NB4 (cell line): ENCODE results near the gene ARFRP1.

Experiments used
- DNase-seq: peaks from one replicate; pipeline ENCODE4 v3.0.0; 2010; ENCODE audit warnings: low read depth
- H3K4me3 ChIP-seq: one replicate; pipeline ENCODE4 v1.5.1; 2011; ENCODE audit warnings: mild to moderate bottlenecking, low read depth, low read length, moderate library complexity
- MAX ChIP-seq: IDR thresholded peaks from 2 replicates; pipeline ENCODE4 v1.6.1; 2011; ENCODE audit warnings: low read depth, low read length
- MYC ChIP-seq: IDR thresholded peaks from 2 replicates; pipeline ENCODE4 v1.6.1; 2011; ENCODE audit warnings: low read depth, low read length
- POLR2A ChIP-seq: IDR thresholded peaks from 2 replicates; pipeline ENCODE4 v1.6.1; 2011; ENCODE audit warnings: mild to moderate bottlenecking; ENCODE audit not compliant: insufficient read length; ENCODE audit errors: extremely low read depth
- TF ChIP-seq, protein P1 (sequence below): IDR thresholded peaks from one replicate; pipeline ENCODE4 v1.5.1; 2012; ENCODE audit warnings: low read depth, low read length

The ARFRP1 gene

DNA sequence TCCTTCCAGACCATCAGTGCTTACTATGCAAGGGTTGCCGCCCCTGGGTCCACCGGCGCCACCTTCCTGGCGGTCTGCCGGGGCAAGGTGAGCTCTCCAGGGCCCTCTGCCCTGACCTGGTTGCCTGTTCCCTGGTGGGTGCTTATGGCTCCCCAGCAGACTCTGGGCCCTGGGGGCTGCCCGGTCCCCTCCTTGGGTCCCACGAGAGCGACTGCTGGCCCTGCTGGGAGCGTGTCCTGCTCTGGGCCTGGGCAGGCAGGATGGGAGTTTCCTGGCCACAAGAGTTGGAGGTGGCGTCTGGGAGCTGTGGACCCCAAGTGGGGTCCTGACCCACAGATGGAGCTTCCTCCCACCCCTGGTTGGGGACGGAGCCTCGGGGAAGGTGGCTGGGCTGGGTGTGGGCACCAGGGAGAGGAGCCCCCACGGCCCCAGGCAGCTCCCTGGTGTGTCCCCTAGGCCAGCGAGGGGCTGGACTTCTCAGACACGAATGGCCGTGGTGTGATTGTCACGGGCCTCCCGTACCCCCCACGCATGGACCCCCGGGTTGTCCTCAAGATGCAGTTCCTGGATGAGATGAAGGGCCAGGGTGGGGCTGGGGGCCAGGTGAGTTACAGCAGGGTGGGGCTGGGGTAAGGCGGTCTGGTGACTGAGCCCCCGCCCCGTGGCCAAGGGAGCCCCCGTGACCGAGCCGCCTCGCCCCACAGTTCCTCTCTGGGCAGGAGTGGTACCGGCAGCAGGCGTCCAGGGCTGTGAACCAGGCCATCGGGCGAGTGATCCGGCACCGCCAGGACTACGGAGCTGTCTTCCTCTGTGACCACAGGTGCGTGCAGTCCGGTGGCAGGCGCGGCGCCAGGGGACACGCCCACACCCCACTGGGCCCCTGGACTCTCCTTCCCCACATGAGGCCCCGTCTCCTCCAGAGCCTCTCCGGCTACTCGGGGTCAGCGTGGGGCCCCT is 18.5 kb downstream of the ARFRP1 start:
- TF ChIP-seq, protein P1, sequence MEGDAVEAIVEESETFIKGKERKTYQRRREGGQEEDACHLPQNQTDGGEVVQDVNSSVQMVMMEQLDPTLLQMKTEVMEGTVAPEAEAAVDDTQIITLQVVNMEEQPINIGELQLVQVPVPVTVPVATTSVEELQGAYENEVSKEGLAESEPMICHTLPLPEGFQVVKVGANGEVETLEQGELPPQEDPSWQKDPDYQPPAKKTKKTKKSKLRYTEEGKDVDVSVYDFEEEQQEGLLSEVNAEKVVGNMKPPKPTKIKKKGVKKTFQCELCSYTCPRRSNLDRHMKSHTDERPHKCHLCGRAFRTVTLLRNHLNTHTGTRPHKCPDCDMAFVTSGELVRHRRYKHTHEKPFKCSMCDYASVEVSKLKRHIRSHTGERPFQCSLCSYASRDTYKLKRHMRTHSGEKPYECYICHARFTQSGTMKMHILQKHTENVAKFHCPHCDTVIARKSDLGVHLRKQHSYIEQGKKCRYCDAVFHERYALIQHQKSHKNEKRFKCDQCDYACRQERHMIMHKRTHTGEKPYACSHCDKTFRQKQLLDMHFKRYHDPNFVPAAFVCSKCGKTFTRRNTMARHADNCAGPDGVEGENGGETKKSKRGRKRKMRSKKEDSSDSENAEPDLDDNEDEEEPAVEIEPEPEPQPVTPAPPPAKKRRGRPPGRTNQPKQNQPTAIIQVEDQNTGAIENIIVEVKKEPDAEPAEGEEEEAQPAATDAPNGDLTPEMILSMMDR = no peak
- no peak for TF ChIP-seq MYC
- TF ChIP-seq MAX = no peak
- no peak for TF ChIP-seq POLR2A
- H3K4me3 ChIP-seq = no peak overlapping the region
- DNase-seq = no peak

- DNase-seq = no peak
- no peak overlapping the region for H3K4me3 ChIP-seq
- TF ChIP-seq MYC (no peak), POLR2A (no peak), MAX (no peak)
- TF ChIP-seq, protein P1 = no peak
These were observed 19.3 kb downstream of the ARFRP1 start for GRCh38 chr20:63688228-63689045.

GRCh38 chr20:63687419-63688178 is 20.2 kb downstream of the ARFRP1 start:
- TF ChIP-seq, protein P1 = no peak
- TF ChIP-seq MAX = no peak
- no peak for DNase-seq
- no peak overlapping the region for H3K4me3 ChIP-seq

DNA sequence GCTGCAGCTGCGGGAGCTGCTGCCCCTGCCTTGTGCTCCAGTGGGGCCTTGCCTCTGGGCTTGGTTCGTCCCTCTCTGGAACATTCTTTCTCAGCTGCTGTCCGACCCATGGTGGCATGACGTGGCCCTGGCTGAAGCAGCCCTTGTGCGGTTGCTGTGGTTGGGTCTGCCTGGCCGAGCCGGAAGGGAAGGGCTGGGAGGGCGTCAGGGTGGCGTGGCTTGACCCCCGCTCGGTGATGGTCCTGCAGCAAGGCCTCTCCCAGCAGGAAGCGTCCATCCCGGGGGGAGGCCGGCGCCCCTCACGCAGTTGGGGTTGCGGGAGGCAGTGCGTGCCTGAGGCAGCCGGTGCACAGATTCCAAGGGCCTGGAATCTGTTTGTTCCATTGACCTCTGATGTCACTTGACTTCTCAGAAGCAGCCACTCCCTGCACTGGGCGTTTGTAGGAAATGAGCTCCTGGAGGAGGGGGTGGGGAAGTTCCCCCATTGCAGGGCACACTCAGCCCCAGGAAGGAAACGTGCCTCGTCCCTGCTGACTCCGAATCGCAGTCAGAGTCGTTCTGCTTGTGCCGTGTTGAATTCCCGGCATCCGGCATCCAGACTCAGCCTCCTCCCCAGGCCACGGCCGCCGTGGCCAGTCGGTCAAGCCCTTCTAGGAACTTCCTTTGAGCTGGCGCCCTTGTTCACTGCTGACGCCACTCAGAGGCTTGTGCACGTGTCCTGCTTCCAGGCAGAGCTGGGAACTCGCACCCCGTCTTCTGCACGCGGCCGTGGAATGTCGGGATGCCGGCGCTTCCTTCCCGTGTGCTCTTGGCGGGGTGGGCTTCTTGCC is 21.1 kb downstream of the ARFRP1 start:
- no peak overlapping the region for H3K4me3 ChIP-seq
- TF ChIP-seq POLR2A = no peak
- 0 out of 2 replicates have a peak, but pooled peaks have one; percentile 32 for TF ChIP-seq MYC
- TF ChIP-seq, protein P1 = no peak
- no peak for TF ChIP-seq MAX
- DNase-seq = no peak

GRCh38 chr20:63686094-63686491 is 21.7 kb downstream of the ARFRP1 start:
- TF ChIP-seq POLR2A (no peak), MAX (no peak), MYC (no peak)
- TF ChIP-seq, protein P1 = no peak

More at GRCh38 chr20:63686094-63686491, 21.7 kb downstream of the ARFRP1 start:
- H3K4me3 ChIP-seq = no peak overlapping the region
- no peak for DNase-seq
